ENCODE data around the gene DMGDH.

- TF ChIP-seq POLR2A (IDR thresholded peaks at IDR 0.05; ENCODE audit: low read depth, low read length) (no peak), POLR2AphosphoS5 (IDR thresholded peaks at IDR 0.05; ENCODE audit: insufficient read depth, low read depth, low read length) (no peak), MYC (IDR thresholded peaks at IDR 0.05; ENCODE audit: low read depth, low read length) (no peak), JUN (IDR thresholded peaks at IDR 0.05; ENCODE audit: borderline replicate concordance, insufficient read depth, insufficient read length, low read depth) (no peak), FOS (IDR thresholded peaks at IDR 0.05; ENCODE audit: borderline replicate concordance, insufficient read depth, low read length) (no peak), EZH2 (IDR thresholded peaks at IDR 0.05; ENCODE audit: borderline replicate concordance, low read depth, low read length, severe bottlenecking) (no peak), GATA2 (IDR thresholded peaks at IDR 0.05; ENCODE audit: insufficient read depth, insufficient read length, low read depth, low read length) (no peak)
- TF ChIP-seq, protein P1, sequence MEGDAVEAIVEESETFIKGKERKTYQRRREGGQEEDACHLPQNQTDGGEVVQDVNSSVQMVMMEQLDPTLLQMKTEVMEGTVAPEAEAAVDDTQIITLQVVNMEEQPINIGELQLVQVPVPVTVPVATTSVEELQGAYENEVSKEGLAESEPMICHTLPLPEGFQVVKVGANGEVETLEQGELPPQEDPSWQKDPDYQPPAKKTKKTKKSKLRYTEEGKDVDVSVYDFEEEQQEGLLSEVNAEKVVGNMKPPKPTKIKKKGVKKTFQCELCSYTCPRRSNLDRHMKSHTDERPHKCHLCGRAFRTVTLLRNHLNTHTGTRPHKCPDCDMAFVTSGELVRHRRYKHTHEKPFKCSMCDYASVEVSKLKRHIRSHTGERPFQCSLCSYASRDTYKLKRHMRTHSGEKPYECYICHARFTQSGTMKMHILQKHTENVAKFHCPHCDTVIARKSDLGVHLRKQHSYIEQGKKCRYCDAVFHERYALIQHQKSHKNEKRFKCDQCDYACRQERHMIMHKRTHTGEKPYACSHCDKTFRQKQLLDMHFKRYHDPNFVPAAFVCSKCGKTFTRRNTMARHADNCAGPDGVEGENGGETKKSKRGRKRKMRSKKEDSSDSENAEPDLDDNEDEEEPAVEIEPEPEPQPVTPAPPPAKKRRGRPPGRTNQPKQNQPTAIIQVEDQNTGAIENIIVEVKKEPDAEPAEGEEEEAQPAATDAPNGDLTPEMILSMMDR (IDR thresholded peaks at IDR 0.05; ENCODE audit: extremely low read depth in 1 of 2, insufficient read depth in 1 of 2, low read depth in 1 of 2, low read length in 2 of 2), result no peak
Measured at GRCh38 chr5:78974011-78974410, 95.5 kb downstream of the DMGDH start.
